HG02870 (cell line): ENCODE results near the gene CCDC43.
"Not testable (repeated sequence)": the region's sequence is repeated elsewhere in the genome, so short reads cannot be mapped to it uniquely, and the experiment has no call there.

Source experiments
- ATAC-seq: cut with Tn5 transposase; IDR thresholded peaks from one replicate; pipeline ENCODE4 v1.9.1; 2021; ENCODE audit warnings: mild to moderate bottlenecking, moderate library complexity; ENCODE audit not compliant: unreplicated experiment

Gene CCDC43

GRCh38 chr17:44672479-44673093 lies 17.0 kb downstream of the CCDC43 start:
- ATAC-seq = no peak

GRCh38 chr17:44666006-44666405 lies 23.6 kb downstream of the CCDC43 start:
- ATAC-seq = no peak

DNA sequence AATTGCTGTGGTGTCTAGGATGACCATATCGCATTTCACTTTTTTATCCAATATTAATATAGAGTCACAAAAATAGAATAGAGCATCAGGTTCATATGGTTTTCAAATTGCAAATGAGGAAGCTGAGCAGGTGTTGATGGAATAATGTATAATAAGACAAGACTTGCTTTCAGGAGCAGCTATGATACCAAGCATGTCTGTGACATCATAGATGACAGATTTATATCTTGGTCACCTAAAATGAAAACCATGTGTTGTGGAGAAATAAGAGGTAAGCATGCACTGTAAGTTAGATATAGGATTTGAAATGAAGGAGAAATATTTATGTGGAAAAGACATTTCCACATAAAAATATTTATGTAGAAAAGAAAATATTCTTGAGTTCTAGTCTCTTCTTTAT lies 24.7 kb downstream of the CCDC43 start:
- ATAC-seq = no peak

GRCh38 chr17:44663095-44663494 lies 26.5 kb downstream of the CCDC43 start:
- no peak for ATAC-seq

GRCh38 chr17:44661835-44662234 lies 27.7 kb downstream of the CCDC43 start:
- ATAC-seq = no peak

DNA sequence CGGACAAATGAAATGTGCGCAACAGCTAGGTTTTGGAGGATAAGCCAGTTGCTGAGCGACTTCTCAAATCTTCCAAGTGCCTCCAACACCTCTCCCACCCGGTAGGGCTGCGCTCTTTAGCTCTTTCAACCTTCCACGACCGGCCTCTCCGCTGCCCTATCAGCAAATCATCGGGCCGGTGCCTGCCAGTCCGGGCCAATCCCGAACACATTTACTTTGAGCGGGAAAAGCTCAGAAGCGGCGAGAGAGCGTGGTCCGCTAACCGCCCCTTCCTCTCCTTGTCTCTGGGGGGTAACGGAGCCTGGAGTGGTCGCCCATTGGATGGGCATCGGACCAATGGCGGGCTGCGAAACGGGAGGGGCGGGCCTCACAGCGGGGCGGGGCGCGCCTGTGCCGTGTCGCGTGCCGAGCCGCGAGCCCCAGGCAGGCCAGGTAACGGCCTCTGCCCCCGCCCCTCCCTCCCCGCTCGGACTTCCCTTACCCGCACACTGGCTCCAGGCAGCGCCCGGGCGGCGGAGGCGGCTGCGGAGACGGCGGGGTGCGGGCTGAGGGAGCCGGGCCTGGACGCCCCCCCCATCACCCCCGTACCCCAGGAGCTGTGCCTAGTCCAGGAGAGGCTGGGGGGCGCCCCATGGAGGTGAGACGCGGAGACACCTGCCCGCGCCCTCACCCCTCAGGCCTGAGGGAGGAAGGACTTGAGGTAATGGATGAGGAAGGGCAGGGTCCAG lies 33.4 kb downstream of the CCDC43 start, which contains the start of gene MEIOC:
Gene MEIOC, plus strand, starts transcription at position 486 of the 728 bp plus-strand sequence. Its CDS starts 146 bp downstream, at position 632.
- no peak for ATAC-seq

GRCh38 chr17:44653954-44654353 lies 35.6 kb downstream of the CCDC43 start:
- no peak for ATAC-seq

GRCh38 chr17:44653384-44653783 lies 36.2 kb downstream of the CCDC43 start:
- no peak for ATAC-seq

- no peak for ATAC-seq
These were observed 36.8 kb downstream of the CCDC43 start for GRCh38 chr17:44652727-44653126.

GRCh38 chr17:44651228-44651627 lies 38.3 kb downstream of the CCDC43 start:
- ATAC-seq = no peak

- ATAC-seq = no peak
These were observed 40.6 kb downstream of the CCDC43 start for GRCh38 chr17:44648963-44649362.

GRCh38 chr17:44647736-44648135 lies 41.8 kb downstream of the CCDC43 start:
- ATAC-seq = no peak

DNA sequence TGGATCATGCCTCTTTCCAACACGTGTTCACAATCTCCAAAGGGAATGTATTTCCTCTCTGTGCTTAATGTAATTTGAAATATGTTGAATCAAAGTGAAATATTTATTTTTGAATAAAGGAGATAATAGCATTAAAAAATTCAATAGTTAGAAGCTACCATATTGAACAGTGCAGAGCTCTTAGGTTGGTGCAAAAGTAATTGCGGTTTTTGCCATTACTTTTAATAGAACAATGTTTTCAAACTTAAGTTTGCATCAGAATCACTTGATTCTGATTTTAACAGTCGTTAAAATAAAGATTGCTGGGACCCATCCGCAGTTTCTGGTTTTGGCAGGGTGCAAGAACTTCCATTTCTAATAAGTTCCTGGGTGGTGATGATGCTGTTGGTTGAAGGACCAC lies 43.3 kb downstream of the CCDC43 start:
- no peak for ATAC-seq

GRCh38 chr17:44645341-44645740 lies 44.2 kb downstream of the CCDC43 start:
- ATAC-seq = no peak

DNA sequence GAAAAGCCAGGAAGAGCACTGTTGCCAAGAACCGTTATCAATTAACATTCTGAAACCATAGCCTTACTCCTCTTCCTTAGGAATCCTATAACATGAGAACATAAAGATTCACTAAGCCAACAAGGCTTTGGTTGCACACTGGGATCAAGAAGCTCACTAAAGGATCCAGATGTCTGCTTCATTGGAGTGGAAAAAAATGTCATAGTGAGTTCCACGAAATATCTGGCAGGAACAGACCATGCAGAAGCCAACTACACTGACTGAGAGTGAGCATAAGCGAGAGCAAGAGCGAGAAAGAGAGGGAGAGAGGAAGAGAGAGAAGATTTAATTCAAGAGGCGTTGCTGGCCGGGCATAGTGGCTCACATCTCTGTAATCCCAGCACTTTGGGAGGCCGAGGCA lies 46.7 kb downstream of the CCDC43 start:
- no peak for ATAC-seq

DNA sequence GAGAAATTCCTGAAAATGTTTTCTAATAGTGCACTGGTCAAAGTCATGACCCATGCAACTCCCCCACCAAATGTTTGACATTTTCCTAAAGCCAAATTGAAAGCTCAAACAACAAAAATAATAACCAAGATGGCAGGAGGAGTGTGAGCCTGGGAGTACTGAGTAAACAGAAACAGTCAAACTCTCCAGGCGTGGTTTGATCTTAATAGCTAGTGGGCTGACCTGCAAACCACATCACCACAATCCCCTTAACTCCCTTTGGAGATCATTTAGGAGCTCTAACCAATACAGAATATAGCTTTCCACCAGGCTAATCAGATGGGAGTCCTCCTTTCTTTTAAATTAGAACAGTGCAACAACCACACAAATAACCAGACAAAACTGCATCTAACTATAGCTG lies 52.5 kb downstream of the CCDC43 start:
- ATAC-seq = no peak

GRCh38 chr17:44636562-44636961 lies 53.0 kb downstream of the CCDC43 start:
- ATAC-seq = no peak

DNA sequence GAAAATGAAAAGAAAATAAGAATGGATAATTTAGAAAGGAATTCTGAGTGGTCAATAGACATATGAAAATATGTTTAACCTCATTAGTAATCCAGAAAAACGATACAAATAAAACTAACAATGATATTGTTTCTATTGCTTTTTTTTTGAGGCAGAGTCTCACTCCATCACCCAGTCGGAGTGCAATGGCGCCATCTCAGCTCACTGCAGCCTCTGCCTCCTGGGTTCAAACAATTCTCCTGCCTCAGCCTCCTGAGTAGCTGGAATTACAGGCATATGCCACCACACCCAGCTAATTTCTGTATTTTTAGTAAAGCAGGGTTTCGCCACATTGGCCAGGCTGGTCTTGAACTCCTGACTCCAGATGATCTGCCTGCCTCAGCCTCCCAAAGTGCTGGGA lies 55.2 kb downstream of the CCDC43 start:
- ATAC-seq = not testable (repeated sequence)

DNA sequence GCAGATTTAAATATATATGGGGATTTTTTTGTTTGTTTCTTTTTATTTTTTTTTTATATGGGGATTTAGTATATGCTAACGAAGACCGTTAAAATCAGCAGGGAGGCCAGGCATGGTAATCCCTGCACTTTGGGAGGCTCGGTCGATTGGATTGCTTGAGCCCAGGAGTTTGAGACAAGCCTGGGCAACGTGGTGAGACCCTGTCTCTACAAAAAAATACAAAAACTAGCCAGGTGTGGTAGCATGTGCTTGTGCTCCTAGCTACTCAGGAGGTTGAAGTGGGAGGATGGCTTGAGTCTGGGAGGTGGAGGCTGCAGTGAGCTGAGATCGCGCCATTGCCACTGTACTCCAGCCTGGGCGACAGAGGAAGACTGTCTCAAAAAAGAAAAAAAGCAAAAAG lies 55.6 kb downstream of the CCDC43 start:
- no peak for ATAC-seq

DNA sequence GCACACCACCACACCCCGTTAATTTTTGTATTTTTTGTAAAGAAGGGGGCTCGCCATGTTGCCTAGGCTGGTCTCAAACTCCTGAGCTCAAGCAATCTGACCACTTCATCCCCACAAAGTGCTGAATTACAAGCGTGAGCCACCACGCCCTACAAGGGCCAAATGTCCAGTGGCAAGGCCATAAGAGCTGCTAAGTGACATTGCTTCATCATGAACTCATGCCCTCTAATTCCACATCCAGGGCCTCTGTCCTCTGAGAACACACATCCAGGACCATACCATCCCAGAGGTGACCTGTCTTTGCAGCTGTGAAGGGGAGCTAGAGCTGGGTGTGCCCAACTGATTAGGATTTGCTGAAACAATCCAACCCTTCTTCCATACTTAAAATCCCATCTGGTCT lies 58.9 kb downstream of the CCDC43 start:
- ATAC-seq = no peak

DNA sequence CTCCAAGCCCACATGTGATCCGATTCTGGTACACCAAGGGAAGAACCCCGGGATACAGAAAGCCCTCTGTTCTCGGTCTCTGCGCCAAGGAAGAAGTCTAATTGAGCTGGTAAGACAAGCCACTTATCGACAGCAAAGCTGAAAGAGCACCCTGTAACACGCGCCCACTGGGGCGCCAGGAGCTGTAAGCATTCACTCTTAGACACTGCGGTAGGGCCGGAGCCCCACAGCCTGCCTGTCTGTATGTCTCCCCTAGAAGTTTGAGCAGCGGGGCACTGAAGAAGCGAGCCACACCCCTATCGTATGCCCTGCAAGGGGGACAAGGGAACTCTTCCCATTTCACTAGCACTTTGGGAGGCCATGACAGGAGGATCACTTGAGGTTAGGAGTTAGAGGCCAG lies 60.3 kb downstream of the CCDC43 start:
- ATAC-seq = no peak
